ENCODE results near the gene PPFIBP2. TPM values are rescaled to one million over a fixed set of nuclear protein-coding genes. Genes with fewer than 3 reads are reported as not detected.

PPFIBP2 gene
- total RNA-seq, 1 experiment from 2014 or later: 21.5 TPM

DNA sequence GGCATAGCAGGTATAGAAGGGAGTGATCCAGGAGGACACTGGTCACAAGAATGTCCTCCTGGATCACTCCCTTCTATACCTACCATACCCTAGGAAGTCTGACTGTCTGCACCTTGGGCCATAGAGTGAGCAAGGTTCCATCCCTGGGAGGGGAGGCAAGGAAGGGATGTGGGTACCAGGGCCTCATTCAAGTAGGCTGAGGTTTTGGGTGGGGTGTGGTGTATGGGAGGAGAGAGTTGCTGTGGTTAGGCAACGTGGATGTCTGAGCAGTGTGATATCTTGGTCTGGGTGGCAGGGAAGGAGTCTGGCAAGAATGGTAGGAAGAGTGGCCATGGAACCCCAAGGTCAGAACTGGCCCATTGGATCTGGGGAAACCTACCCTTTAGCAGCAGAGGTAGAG is 13.2 kb downstream of the PPFIBP2 start:
- TF ChIP-seq TCF7L2 (IDR thresholded peaks at IDR 0.05; ENCODE audit: low read depth, low read length): no peak
- TF ChIP-seq, protein P1, sequence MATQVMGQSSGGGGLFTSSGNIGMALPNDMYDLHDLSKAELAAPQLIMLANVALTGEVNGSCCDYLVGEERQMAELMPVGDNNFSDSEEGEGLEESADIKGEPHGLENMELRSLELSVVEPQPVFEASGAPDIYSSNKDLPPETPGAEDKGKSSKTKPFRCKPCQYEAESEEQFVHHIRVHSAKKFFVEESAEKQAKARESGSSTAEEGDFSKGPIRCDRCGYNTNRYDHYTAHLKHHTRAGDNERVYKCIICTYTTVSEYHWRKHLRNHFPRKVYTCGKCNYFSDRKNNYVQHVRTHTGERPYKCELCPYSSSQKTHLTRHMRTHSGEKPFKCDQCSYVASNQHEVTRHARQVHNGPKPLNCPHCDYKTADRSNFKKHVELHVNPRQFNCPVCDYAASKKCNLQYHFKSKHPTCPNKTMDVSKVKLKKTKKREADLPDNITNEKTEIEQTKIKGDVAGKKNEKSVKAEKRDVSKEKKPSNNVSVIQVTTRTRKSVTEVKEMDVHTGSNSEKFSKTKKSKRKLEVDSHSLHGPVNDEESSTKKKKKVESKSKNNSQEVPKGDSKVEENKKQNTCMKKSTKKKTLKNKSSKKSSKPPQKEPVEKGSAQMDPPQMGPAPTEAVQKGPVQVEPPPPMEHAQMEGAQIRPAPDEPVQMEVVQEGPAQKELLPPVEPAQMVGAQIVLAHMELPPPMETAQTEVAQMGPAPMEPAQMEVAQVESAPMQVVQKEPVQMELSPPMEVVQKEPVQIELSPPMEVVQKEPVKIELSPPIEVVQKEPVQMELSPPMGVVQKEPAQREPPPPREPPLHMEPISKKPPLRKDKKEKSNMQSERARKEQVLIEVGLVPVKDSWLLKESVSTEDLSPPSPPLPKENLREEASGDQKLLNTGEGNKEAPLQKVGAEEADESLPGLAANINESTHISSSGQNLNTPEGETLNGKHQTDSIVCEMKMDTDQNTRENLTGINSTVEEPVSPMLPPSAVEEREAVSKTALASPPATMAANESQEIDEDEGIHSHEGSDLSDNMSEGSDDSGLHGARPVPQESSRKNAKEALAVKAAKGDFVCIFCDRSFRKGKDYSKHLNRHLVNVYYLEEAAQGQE (IDR thresholded peaks at IDR 0.05; ENCODE audit: insufficient read depth in 1 of 2, low read depth in 2 of 2, low read length in 1 of 2): no peak
- no peak for TF ChIP-seq POLR2AphosphoS5 (IDR thresholded peaks at IDR 0.05; ENCODE audit: low read depth, low read length)
- TF ChIP-seq, protein P2, sequence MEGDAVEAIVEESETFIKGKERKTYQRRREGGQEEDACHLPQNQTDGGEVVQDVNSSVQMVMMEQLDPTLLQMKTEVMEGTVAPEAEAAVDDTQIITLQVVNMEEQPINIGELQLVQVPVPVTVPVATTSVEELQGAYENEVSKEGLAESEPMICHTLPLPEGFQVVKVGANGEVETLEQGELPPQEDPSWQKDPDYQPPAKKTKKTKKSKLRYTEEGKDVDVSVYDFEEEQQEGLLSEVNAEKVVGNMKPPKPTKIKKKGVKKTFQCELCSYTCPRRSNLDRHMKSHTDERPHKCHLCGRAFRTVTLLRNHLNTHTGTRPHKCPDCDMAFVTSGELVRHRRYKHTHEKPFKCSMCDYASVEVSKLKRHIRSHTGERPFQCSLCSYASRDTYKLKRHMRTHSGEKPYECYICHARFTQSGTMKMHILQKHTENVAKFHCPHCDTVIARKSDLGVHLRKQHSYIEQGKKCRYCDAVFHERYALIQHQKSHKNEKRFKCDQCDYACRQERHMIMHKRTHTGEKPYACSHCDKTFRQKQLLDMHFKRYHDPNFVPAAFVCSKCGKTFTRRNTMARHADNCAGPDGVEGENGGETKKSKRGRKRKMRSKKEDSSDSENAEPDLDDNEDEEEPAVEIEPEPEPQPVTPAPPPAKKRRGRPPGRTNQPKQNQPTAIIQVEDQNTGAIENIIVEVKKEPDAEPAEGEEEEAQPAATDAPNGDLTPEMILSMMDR (IDR thresholded peaks at IDR 0.05): no peak
- TF ChIP-seq SIN3A (IDR thresholded peaks at IDR 0.05; ENCODE audit: borderline replicate concordance, insufficient read depth, low read depth, low read length): no peak
- no peaks in the 10 kb centered on the region for H3K9me3 ChIP-seq (ENCODE audit: control insufficient read depth, insufficient read depth, low read depth, low read length)
- no peak for DNase-seq (ENCODE audit: low read depth, low spot score)
- no peak overlapping the region for H3K27ac ChIP-seq (ENCODE audit: low read length)
- intact Hi-C loops (cut with micrococcal nuclease; ENCODE audit: unreplicated experiment): no loop called here
- BruUV-seq (replicated peaks): no TSS peak
- POLR2A ChIA-PET: no interaction called here
- H3K4me3 ChIP-seq (ENCODE audit: low read depth in 2 of 2, low read length in 2 of 2): no peak overlapping the region
- no peaks in the 10 kb centered on the region for H3K27me3 ChIP-seq (ENCODE audit: control insufficient read depth, insufficient read depth, low read length)
- no peak for ATAC-seq
- H3K36me3 ChIP-seq (ENCODE audit: control insufficient read depth, insufficient read depth, low read length): no peaks in the 10 kb centered on the region
- no peaks in the 10 kb centered on the region for H3K4me1 ChIP-seq (ENCODE audit: control insufficient read depth, insufficient read depth, low read length)
- in situ Hi-C loops (cut with HindIII; ENCODE audit: low pct_unique_long_range_greater_than_20kb, low sequenced_read_pairs): no loop called here
- CTCF ChIA-PET: no interaction called here

DNA sequence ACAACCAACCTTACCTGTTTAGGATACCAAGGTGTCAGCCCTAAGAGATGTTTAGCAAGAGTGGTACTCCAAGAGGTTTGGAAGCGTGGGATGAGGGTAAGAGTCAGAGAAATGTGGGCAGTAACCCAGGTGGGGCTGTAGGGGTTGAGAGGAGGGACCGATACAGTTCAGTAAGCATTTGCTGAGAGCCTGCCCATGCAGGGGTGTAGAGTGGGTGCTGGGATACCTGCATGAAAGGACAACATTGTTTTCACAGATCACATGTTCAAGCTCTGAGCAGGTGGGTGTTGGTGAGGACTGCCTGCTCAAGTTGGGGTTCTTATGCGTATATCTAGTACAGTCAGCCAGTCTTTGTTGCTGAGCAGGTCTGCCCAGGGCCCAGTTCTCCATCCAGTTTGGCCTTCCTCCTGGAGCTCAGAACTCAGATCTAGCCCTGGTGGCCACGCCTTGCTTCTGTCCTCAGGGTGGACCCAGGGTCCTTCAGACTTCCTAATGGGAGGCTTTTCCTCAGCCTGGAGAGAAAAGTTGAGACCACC is 14.8 kb downstream of the PPFIBP2 start:
- H3K9me3 ChIP-seq (ENCODE audit: control insufficient read depth, insufficient read depth, low read depth, low read length): no peaks in the 10 kb centered on the region
- no peak for TF ChIP-seq SIN3A (IDR thresholded peaks at IDR 0.05; ENCODE audit: borderline replicate concordance, insufficient read depth, low read depth, low read length)
- TF ChIP-seq, protein P2 (IDR thresholded peaks at IDR 0.05): no peak
- no peak for TF ChIP-seq TCF7L2 (IDR thresholded peaks at IDR 0.05; ENCODE audit: low read depth, low read length)
- TF ChIP-seq, protein P1 (IDR thresholded peaks at IDR 0.05; ENCODE audit: insufficient read depth in 1 of 2, low read depth in 2 of 2, low read length in 1 of 2): no peak
- no peak for TF ChIP-seq POLR2AphosphoS5 (IDR thresholded peaks at IDR 0.05; ENCODE audit: low read depth, low read length)
- H3K27me3 ChIP-seq (ENCODE audit: control insufficient read depth, insufficient read depth, low read length): no peaks in the 10 kb centered on the region
- intact Hi-C loops (cut with micrococcal nuclease; ENCODE audit: unreplicated experiment) (no loop called here), in situ Hi-C loops (cut with HindIII; ENCODE audit: low pct_unique_long_range_greater_than_20kb, low sequenced_read_pairs) (no loop called here)
- no peak overlapping the region for H3K27ac ChIP-seq (ENCODE audit: low read length)
- DNase-seq (ENCODE audit: low read depth, low spot score): no peak
- CTCF ChIA-PET: no interaction called here
- H3K4me1 ChIP-seq (ENCODE audit: control insufficient read depth, insufficient read depth, low read length): no peaks in the 10 kb centered on the region
- no TSS peak for BruUV-seq (replicated peaks)
- no peak overlapping the region for H3K4me3 ChIP-seq (ENCODE audit: low read depth in 2 of 2, low read length in 2 of 2)
- H3K36me3 ChIP-seq (ENCODE audit: control insufficient read depth, insufficient read depth, low read length): no peaks in the 10 kb centered on the region
- ATAC-seq: no peak
- POLR2A ChIA-PET: no interaction called here
